HG03575 (cell line): ENCODE data around the gene TMEM63C.
"Not testable (repeated sequence)": the region's sequence is repeated elsewhere in the genome, so short reads cannot be mapped to it uniquely, and the experiment has no call there.

Source experiments
- ATAC-seq: cut with Tn5 transposase; IDR thresholded peaks from one replicate; pipeline ENCODE4 v1.9.1; 2021; ENCODE audit not compliant: unreplicated experiment, insufficient number of reproducible peaks, low FRiP score; ENCODE audit errors: extremely low read depth

The TMEM63C gene

DNA sequence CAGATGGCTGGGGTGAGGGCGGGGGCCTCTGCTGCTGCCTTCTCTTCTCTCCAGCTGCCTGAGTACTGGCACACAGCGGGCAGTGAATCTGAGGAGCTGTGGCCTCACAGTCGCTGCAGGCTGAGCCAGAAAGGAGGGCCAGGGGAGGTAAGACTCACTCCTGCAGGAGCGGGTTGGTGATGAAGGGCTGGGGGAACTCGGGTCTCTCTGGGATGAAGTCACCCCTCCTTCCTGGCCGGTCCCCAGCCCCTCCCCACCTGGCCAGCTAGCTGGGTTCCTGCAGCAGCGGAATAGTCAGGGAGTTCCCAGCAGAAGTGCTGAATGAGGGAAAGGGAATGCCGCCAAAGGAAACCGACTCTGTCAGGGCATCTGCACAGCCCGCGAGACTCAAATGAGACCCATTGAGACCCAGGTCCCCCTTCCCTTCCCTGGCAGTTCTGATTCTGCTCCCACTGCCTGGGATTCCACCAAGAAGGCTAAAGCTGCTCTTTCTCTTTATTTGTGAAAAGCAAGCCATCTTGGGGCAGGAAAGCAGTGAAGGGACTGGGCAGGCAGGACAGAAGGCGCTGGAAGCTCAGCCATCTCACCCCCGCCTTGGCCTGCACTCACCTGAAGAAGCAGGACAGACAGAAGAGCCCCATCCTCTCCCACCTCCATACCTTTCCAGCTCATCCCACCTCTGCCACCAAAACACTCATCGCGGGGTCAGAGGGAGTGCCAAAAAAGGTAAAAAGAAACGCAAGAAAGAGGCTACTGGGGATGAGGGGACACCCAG is 84.2 kb downstream of the TMEM63C start:
- ATAC-seq = no peak

DNA sequence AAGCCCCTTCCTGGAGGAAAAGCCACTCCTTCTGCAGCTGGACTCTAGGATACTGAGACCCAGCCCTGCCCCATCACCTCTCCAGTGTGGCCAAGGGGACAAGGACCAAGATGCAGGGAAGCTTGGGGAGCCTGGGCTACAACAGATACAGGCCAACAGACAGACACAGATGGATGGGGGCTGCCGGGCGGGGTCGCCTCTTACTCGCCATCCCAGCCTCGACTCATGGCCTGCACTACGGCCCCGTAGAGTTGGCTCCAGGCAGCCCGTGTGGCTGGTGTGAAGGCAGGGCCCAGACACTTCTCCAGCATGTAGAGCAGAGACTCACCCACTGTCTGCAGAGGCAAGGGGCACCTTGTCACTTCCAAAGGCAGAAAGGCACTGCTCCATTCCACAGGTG is 84.7 kb downstream of the TMEM63C start:
- no peak for ATAC-seq

DNA sequence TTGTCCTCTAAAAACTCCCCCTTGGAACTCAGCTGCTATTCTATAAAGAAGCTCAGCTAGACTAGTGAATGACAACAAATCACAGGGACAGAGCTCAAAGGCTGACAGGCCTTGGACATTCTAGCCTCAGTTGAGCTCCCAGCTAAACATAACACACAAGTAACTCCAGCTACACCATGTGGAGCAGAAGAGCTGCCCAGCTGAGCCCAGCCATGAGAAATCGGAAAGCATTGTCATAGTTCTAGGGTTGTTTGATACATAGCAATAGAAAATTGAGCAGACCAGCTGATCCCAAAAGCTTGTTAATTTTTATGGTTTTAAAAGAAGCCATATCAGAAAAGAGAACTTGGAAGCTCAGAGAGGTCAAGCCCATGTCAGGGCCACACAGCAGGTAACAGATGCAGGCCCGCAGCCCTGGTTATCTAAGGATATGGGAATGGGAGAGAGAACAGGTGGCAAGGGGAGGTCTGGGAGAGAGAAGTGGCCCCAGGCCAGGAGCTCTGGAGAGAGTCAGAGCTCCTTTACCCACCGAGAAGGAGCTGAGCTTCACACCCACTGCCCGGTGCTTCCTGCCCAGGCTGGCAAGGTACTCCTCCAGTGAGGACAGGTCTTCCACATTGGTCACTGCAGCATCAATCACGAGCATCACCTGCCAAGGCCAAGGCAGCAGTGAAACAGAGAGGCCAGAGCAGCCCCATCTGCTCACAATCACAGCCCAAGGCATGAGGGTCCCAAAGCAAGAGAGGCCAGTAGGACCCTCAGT is 86.5 kb downstream of the TMEM63C start:
- ATAC-seq = no peak

DNA sequence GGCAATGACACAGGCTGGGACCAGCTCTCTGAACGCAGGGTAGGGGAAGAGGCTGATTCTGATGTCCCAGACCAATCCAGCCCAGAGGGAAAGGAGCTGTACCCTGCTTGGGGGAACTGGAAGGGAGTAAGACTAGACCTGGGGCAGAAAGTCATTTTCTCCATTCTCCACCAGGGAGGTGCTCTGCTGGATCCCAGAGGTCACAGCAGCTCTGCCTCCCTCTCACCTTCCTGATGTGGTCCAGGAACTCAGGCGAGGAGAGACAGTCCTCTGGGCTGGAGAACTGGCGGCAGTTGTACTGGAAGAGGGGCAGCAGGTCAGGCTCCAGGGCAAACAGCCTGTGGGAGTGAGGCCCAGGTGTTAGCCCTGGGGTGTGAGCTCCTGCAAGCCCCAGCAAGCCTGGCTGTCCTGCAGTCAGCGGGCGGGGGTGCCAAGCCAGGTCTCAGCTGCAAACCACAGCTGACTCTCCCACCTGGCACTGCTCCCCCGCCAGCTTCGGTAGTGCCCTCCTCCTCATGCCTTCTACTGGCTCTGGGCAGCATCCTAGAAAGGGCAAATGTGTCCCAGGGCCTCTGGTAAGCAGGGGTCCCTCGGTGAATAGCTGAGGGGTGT is 87.5 kb downstream of the TMEM63C start:
- no peak for ATAC-seq

DNA sequence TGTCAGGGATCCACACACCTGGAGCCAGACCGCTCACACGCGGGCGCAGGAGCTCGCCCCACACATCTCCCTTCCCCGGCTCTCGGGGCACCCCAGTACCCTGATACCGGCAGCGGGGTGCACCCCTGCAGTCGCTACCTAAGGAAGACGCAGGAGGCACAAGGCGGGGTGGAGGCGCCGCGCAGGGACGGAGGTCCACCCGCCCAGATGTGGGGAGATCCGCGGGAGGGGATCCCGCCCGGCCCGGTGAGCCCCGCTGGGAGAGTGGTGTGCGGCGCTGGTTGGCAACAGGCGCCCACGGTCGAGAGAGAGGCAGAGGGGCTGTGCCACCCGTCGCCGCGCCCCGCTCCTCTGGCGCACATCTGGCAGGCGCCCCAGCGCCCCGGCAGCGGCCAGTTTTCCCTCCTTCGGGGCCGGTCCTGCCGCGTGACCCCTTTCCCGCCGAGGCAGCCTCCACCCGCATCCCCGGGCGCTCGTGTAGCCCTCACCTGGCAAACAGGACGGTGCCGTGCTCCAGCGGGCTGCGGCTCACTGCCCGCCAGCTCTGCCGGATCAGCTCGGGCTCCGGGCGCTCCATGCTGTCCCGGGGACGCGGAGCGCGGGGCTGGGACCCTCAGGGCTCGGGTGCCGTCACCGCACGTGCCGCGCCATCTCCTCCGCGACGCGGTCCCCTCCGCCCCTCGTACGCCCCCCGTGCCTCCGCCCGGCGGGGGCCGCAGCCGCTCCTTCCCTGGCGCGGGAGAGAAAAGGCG is 88.9 kb downstream of the TMEM63C start:
- no peak for ATAC-seq

DNA sequence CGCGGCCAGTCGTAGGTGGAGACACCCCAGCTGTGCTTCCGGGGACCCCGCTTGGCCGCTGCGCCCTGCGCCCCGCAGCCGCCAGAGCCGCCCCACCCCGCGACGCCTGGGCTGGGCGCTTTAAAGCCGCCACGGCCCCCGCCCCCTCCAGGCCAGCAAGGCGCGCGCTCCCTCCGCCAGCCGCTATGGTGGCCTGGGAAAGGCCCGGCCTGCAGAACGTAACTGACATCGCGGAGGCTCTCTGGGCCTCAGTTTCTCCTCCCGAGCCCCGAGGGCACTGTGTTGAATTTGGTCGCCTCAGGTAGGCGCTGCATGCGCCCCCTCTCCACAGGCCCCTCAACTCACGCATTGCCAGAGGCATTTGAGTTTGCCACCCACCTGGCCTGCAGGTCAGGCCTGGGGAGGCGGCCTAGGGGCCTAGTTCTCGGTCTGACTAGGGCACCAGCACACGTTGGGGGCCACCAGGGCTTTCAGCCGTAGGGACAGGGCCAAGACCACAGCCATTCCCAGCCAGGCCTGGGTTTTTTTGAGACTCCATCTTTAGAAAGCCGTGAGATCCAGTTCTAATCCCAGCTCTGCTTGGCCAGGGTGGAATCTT is 89.6 kb downstream of the TMEM63C start, which contains the start of gene NGB:
Gene NGB (minus strand): TSS at position 94 of the 598 bp plus-strand sequence. CDS start 269 bp downstream, outside the sequence.
- ATAC-seq = no peak

DNA sequence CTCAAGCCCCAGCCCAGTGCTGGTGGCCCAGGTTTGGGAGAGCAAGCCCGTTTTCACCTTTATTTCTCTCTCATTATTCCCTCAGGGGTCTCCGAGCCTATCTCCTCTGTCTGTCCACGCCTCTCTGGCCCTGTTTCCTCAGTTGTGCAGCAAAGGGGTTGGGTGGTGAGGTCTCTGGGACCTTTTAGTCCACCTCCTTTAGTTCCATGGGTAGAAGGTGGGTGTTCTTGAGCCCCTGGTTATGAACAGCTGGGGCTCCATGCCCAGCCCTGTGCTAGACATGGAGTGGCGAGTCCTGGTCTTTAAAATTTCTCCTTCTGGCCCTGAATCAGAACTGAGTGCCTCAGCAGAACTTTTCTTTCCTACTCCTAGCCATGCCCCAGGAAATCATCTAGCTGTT is 90.7 kb downstream of the TMEM63C start:
- no peak for ATAC-seq

DNA sequence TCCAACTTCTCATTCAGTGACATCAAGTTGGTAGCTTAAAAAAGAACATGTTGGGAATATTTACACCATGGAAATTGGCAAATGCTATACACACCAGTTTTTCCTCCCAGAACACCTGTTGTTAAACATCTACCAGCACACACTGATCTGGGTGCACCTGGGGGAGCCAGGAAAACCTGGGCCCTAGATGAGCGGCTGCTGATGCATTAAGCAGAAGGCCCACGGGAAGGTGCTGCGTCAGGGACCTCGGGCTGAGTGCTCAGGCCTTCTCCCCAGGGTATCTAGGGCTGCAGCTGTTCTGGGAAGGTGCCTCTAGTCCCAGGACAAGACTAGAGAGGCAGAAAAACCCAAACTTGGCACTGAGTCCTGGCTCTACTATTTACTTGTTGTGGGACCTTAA is 92.2 kb downstream of the TMEM63C start:
- ATAC-seq = no peak

DNA sequence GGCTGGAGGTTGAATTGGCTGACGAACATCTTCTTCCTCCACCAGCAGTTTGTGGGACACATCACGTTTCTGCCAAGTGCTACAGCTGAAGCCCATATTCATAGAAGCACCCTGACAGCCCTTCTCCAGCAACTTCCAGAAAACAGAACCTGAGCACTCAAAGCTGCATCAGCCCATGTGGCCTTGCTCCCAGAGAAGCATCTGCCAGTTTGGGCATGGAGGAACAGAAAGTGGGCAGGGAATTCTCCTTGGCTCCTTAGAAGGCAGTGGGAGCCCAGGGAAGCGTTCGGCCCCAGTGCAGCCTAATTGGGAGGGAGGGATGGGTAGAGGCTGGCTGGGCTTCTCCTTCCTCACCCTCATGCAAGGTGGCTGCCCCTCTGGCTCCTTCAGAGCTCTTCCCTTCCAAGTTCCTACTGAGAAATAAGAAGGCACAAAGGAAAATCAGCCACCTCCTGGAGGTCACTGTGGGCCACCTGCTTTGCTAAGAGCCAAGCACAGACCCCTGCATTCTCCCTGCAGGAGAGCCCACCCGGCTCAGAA is 93.5 kb downstream of the TMEM63C start:
- no peak for ATAC-seq

DNA sequence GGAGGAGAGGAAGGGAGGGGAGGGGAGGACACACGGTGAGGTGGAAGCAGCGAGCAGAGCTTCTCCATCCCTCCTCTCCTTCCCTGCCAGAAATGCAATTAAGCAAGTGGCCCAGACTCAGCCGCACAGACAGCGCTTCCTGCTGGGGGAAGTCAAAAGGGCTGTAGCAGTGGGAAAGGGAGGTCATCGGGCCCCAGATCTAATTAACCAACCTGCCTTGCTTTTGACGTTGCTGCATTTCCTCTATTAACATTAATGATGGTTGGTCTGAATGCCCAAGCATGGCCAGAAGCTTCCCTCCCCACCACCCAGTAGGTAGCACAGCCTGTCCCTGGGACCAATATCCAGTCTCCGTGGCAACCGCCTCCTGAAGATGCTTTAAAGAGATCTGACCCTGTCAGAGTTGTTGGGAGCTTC is 94.0 kb downstream of the TMEM63C start:
- no peak for ATAC-seq

DNA sequence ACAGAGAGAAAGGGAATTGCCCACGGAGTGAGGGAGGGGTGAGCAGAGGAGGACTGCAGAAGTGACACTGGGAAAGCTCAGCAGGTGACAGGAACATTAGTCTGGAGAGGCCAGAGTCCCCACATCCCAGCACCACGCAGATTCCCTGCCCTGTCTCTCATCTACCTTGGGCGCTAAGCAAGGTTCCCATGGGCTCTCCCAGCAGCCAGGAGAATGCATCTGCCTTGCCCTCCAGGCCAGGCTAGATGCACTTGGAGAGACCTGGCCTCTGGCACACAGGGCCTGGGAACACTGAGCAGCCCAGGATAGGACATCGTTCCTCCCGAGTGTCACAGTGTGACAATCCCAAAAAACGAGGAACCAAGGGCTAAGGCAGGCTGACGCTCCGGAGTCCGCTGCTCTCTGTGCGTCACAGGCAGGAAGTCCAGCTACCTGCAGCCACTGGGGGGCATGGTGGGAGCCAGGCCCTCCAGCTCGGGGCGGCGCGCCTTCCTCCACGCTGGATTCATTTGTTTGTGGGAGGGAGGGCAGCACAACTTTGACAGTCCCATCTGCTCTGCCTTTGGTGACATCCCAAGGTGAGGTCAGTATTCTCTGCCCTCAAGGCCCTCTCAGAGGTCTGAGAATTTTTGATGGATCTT is 94.8 kb downstream of the TMEM63C start:
- no peak for ATAC-seq

DNA sequence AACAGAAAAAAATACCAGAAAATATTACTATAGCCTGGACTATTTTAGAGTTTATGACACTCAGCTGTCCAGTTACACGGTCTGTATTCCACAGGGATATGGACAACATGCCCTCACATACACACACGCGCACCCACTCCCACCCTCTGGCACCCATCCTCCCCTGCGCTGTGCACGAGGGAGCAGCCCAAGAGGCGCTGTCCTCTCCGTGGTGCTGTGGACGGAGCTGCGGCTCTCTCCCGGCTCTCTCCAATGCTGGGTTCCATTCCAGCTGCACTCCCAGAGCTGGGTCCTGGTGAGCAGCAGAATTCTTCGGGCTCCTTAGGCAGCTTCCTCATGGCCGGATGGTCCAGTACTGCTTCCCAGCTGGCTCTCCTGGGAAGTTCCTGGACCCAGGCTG is 95.4 kb downstream of the TMEM63C start:
- no peak for ATAC-seq

DNA sequence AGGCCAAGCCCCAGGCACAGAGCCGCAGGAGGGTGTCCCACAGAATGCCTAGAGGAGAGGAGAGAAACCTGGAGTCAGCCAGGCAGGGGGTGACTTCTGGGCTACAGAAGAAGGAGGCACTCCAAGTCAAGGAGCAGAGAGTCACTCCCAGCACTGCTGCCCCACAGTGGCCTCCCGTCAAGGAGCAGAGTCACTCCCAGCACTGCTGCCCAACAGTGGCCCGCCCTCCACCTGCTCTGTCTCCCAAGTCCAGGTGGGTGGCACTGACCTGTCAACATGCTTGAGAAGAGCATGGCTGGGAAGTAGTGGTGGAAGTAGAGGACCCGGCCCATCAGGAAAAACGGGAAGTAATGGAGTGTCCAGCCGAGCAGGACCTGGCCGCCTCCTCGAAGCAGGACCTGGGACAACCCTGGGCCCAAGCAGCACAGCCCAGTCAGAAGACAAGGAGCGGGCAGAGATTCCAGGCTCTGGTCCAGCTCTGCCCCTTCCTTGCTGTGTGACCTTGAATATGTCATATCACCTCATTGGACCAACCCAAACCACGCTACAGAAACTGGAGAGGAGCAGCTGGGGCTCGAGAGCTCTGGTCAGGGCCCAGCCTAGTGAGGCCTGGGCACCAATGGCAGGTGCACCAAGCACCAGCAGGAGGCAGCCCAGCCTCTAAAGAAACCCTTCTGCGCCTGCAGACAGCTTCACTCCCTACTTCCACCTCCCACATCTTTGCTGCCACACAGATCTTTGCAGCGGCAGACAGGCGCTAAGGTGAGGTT is 97.0 kb downstream of the TMEM63C start:
- no peak for ATAC-seq

DNA sequence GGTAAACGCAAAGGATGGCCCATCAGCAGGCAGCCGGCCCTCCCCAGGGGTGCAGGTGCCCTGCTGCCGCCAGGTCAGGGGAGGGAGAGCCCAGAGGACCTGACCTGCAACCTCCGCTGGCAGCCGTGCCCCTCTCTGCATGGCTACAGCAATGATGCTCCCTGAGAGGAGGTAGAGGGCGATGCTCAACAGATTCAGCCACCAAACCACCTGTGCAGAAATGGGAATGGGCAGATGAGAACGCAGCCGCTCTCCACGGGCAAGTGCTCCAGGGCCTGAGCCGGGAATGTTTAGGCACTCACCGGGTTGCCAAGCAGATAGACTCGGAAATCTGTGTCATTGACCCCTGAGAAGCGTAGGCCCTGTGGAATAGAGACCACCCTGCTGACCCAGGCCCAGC is 98.1 kb downstream of the TMEM63C start:
- no peak for ATAC-seq

DNA sequence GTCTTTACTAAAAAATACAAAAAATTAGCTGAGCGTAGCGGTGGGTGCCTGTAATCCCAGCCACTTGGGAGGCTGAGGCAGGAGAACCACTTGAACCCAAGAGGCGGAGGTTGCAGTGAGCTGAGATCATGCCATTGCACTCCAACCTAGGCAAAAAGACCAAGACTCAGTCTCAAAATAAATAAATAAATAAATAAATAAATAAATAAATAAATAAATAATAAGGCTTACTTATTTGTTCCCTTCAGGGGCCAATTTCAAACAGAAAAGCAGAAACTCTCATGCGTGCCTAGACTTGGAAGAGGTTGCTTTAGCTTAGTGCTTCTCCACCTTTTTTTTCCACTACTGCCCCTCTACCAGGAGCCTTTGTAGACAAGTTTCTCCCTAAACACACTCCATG is 99.3 kb downstream of the TMEM63C start:
- ATAC-seq = not testable (repeated sequence)

DNA sequence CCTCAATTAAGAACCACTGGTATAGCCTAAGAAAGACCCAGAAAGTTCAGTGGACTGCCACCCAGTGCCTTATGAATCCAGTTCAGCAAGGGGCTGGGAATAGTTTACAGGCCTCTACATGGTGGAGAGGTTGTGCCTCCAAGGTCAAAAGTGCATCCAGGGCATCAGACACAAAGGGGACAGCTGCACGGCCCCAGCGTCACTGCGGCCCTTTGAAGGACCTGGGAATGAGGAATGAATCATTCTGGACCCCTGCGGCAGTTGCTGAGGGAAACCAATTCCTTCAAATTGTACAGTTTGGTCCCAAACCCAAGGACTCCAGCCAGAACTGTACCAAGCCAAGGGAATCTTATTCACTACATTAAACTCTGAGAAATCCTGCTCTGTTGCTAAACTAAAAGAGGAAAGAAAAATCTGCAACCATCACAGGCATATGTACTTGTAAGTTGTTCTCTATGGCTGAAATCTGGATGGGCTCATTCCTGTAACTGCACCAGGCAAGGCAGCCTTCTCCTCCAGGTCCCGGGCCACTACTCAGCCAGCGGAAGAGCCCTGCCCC is 100.3 kb downstream of the TMEM63C start:
- ATAC-seq = no peak

DNA sequence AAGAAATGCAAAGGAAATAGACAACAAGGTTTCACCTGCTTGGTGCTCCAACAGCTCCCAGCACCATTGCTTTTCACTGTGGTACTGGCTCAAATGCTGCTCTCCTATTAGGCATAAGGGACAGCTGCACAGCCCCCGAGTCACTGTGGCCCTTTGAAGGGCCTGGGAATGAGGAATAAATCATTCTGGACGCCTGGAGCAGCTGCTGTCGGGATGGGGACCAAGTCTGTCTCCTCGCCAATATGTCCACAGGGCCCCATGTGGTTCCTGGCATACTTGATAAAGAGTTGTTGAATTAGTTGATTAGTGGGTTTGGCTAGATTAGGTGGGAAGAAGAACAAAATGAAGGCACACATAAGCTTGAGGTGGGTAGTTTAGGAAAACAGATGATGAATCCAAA is 102.5 kb downstream of the TMEM63C start:
- no peak for ATAC-seq
